Mucosa of descending colon (tissue), 3 donors: ENCODE data around the gene PAX6. TPM values are rescaled to one million over a fixed set of nuclear protein-coding genes. Genes with fewer than 3 reads are reported as not detected.

Source experiments
- ATAC-seq: fragments of 200-7000 bp; cut with Tn5 transposase; one replicate; pipeline ENCODE4 v1.9.1; 2020; ENCODE audit warnings: mild to moderate bottlenecking, moderate library complexity
- DNase-seq, 3 donors: peaks; one replicate each; pipeline ENCODE4 v3.0.0-alpha.2; 2020
- H3K36me3 ChIP-seq: fragments of 200-600 bp; one replicate; pipeline ENCODE4 v1.8.0; 2021; ENCODE audit warnings: low read depth, mild to moderate bottlenecking
- H3K4me1 ChIP-seq: fragments of 200-600 bp; one replicate; pipeline ENCODE4 v1.8.0; 2021; ENCODE audit warnings: low read depth, mild to moderate bottlenecking
- H3K4me3 ChIP-seq: fragments of 200-600 bp; one replicate; pipeline ENCODE4 v1.8.0; 2021; ENCODE audit warnings: mild to moderate bottlenecking
- H3K9me3 ChIP-seq: fragments of 200-600 bp; one replicate; pipeline ENCODE4 v1.8.0; 2021; ENCODE audit warnings: mild to moderate bottlenecking
- CTCF ChIP-seq: fragments of 200-600 bp; IDR thresholded peaks from one replicate; pipeline ENCODE4 v1.8.0; 2022; ENCODE audit warnings: antibody characterized with exemption, mild to moderate bottlenecking
- intact Hi-C, 2 donors: fragments of 100-400 bp; cut with DNase I in 1 of 2; cut with micrococcal nuclease in 1 of 2; formaldehyde crosslinking; loops; one replicate each; pipeline versions ENCODE4 v1.11.0 to v1.11.1; 2022; cut with DNase I, micrococcal nuclease
- total RNA-seq, 3 donors: library from RNA; stranded (reverse); fragmentation: NEBNext Ultra II Directional in 2 of 3; extraction: Animal tissue kit (Norgen Biotek cat#: 25700) in 2 of 3; gene quantifications; one replicate each; pipeline versions ENCODE4 v1.2.1 to v1.2.4, GENCODE V29; 2021 to 2023
- donor health status: DM: no; HTN: no; CAD: no; lungs with moderate emphysema.
- donor health status: DM: no; HTN: no; CAD: no.
- donor health status: DM: no; HTN: yes; CAD: no.

Gene PAX6
- total RNA-seq, 3 donors from 2014 or later = 0.09 to 1.1 (median 0.63) TPM

DNA sequence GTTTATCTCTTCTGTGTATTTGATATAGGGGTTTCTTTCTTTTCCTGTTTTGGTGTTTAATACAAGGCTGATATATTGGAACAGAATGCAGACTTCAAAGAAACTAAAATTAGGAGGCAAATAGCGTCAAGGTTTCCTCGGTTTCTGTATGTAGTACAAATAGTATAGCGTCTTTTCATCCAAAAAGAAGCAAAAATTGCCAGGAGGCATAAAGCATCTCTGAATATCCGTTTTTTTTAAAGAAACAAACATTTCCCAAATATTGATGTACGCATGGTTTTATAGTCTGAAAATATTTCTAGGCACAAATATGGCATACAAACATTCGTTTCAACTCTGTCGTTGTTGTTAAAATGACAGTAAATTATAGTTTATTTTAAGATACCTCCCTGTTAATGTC lies 17.1 kb upstream of the PAX6 start:
- Histone ChIP-seq H3K4me3 (no peak overlapping the region), H3K4me1 (no peaks in the 10 kb centered on the region), H3K36me3 (no peaks in the 10 kb centered on the region), H3K9me3 (no peaks in the 10 kb centered on the region)
- no peak for TF ChIP-seq CTCF
- DNase-seq (no peak), ATAC-seq (no peak)
- intact Hi-C loops = no loop called here

DNA sequence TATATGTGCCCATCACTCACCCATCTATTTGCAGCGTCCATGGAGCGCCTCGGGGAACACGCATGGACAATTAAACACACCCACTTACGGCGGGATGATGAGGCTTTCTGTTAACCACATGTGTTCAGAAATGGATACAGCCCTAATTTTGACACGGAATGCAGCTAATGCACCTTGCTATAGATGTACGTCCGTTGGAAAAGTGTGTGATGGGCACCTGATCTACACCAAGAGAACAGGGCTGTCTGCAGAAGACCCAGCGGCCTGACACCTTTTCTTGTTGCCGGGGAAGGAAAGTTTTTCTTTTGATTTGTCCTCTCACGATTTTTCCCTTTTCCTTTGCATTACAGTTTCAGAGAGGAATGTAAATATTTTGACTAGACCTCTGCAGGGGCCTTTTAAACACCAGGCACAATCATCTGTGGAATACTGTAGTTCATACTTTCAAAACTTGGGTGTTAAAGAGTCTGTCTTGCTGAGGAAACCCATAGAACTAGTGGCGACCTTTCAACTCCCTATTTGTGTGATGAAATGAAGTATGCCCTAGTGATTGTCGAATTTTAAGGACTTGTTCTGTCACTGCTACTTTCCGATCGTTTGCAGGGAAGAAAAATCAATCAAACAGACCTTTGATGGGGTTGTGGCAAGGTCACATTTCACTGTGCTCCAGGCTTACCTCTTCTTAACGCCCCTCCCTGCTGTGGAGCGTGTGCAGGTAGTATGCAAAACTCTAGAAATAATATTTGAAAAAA lies 16.5 kb upstream of the PAX6 start:
- intact Hi-C loops = no loop called here
- ATAC-seq (no peak), DNase-seq (no peak)
- Histone ChIP-seq H3K36me3 (no peaks in the 10 kb centered on the region), H3K4me1 (no peaks in the 10 kb centered on the region), H3K9me3 (no peaks in the 10 kb centered on the region), H3K4me3 (no peak overlapping the region)
- no peak for TF ChIP-seq CTCF

DNA sequence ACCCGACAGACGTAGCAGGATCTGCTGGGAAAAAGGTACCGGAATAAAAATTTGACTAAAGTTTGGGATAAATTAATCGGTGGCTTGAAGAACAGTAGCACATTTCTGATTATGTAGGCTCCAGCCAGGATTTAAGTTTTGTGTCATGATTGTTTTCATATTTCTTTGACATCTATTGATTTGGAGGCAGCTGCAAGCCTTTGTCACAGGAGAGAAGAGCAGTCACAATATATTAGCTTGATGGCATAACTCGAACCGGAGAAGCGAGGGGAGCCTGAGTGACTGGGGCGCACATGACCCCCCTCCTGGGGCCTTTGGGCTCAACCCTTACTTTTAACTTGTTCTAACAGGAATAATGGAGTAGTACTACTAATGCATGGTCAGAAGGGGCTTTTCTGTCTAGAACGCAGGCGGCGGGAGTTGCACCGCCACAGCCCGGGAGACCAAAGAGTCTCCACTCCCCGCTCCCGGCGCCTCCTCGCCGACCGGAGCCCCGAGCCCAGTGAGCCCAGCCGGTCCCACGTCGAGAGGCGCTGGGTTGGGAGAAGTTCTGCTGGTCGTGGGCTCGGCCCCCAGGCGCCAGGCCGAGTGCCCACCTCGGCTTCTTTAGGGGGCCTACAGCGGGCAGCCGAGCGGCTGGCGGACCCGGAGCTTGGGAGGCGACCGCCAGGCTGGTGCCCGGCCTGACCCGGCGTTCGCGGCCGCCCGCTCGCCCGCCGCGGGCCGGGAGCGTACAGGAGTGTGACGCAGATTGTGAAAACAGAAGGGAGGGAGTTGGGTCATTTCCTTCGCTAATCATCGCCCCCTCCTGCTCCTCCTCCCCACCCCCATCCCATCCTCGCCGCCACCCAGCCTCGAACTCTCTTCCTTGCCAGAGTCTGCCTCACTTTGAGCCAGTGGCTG lies 15.7 kb upstream of the PAX6 start:
- DNase-seq = no peak

DNA sequence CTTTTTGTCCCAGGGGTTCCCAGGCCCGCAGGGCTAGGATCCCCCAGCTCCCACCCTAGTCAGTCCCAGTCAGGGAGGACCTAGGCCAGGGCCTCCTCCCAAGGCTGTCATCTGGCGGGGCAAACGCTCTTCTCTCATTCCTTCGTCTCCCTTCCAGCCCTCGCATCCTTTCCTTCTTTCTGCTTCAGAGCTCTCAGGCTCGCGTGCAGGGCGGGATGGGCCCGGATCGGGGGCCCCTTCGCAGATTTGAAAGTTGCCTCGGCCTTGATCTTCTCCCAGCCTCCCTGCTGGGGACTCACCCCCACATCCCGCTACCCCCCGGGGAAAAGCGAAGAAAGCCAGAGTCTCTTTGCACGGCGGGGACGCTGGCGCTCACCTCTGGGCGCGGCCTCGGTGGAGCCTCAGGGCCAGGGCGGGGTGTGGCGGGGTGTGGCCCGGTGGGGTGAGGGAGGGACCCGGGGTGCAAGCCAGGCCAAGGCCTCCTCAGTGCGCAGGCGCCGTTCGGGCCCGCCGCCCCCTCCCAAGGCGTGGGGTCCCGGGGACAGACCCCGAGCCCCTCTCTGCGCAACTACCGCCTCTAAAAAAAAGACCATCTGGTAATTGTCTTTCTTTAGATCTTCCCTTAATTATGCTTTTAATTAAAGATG lies 14.8 kb upstream of the PAX6 start:
- Histone ChIP-seq H3K4me3 (no peak overlapping the region), H3K4me1 (no peaks in the 10 kb centered on the region), H3K9me3 (no peaks in the 10 kb centered on the region), H3K36me3 (no peaks in the 10 kb centered on the region)
- no peak for DNase-seq
- no peak for ATAC-seq
- intact Hi-C loops = no loop called here
- no peak for TF ChIP-seq CTCF

More for the DNA sequence above, 15.7 kb upstream of the PAX6 start:
- no peak for TF ChIP-seq CTCF
- no peak overlapping the region for H3K4me3 ChIP-seq
- no peaks in the 10 kb centered on the region for H3K9me3 ChIP-seq
- intact Hi-C loops = no loop called here
- no peaks in the 10 kb centered on the region for H3K4me1 ChIP-seq
- no peaks in the 10 kb centered on the region for H3K36me3 ChIP-seq
- no peak for ATAC-seq

- ATAC-seq (no peak), DNase-seq (no peak)
- no peak overlapping the region for H3K4me3 ChIP-seq
- no peaks in the 10 kb centered on the region for H3K36me3 ChIP-seq
- intact Hi-C loops = no loop called here
- no peaks in the 10 kb centered on the region for H3K9me3 ChIP-seq
- H3K4me1 ChIP-seq = no peaks in the 10 kb centered on the region
- TF ChIP-seq CTCF = no peak
Observed at GRCh38 chr11:31824879-31825837, 14.0 kb upstream of the PAX6 start.
